DLD1 (cell line): ENCODE measurements around the gene RASAL1.

ENCODE experiments used
- in situ Hi-C: cut with HindIII; loops from 2 replicates; pipeline ENCODE4 v1.10.0; 2017; ENCODE audit warnings: low sequenced_read_pairs

The RASAL1 gene

GRCh38 chr12:113082486-113083148, 52.9 kb downstream of the RASAL1 start:
- in situ Hi-C loops: no loop called here

GRCh38 chr12:113081873-113082272, 53.7 kb downstream of the RASAL1 start:
- in situ Hi-C loops: no loop called here

- in situ Hi-C loops: no loop called here
Measured at GRCh38 chr12:113077859-113078255, 57.7 kb downstream of the RASAL1 start.

- in situ Hi-C loops: no loop called here
Measured at GRCh38 chr12:113077057-113077858, 58.3 kb downstream of the RASAL1 start.

GRCh38 chr12:113075137-113075683, 60.4 kb downstream of the RASAL1 start:
- in situ Hi-C loops: no loop called here

GRCh38 chr12:113073586-113073985, 62.0 kb downstream of the RASAL1 start:
- in situ Hi-C loops: loop anchor here (25.0 kb wide), 1 partner anchor 89 kb away; no protein-coding TSS in a partner anchor

GRCh38 chr12:113072136-113072535, 63.4 kb downstream of the RASAL1 start:
- in situ Hi-C loops: loop anchor here (25.0 kb wide), 1 partner anchor 90 kb away; no protein-coding TSS in a partner anchor

GRCh38 chr12:113071135-113072112, 64.1 kb downstream of the RASAL1 start:
- in situ Hi-C loops: loop anchor here (25.0 kb wide), 1 partner anchor 91 kb away; no protein-coding TSS in a partner anchor

GRCh38 chr12:113070117-113070906, 65.2 kb downstream of the RASAL1 start:
- in situ Hi-C loops: loop anchor here (25.0 kb wide), 1 partner anchor 92 kb away; no protein-coding TSS in a partner anchor

- in situ Hi-C loops: loop anchor here (25.0 kb wide), 1 partner anchor 93 kb away; no protein-coding TSS in a partner anchor
Measured at GRCh38 chr12:113069751-113070116, 65.8 kb downstream of the RASAL1 start.

- in situ Hi-C loops: loop anchor here (25.0 kb wide), 1 partner anchor 93 kb away; no protein-coding TSS in a partner anchor
Measured at GRCh38 chr12:113069149-113069548, 66.4 kb downstream of the RASAL1 start.

- in situ Hi-C loops: loop anchor here (25.0 kb wide), 1 partner anchor 94 kb away; no protein-coding TSS in a partner anchor
Measured at GRCh38 chr12:113067987-113068935, 67.3 kb downstream of the RASAL1 start.

- in situ Hi-C loops: loop anchor here (25.0 kb wide), 1 partner anchor 95 kb away; no protein-coding TSS in a partner anchor
Measured at GRCh38 chr12:113066813-113067400, 68.7 kb downstream of the RASAL1 start.

- in situ Hi-C loops: loop anchor here (25.0 kb wide), 1 partner anchor 97 kb away; no protein-coding TSS in a partner anchor
Measured at GRCh38 chr12:113065126-113066007, 70.2 kb downstream of the RASAL1 start.

GRCh38 chr12:113064395-113065125, 71.0 kb downstream of the RASAL1 start:
- in situ Hi-C loops: loop anchor here (25.0 kb wide), 1 partner anchor 98 kb away; no protein-coding TSS in a partner anchor
